Panc1 (cell line): Measurements from ENCODE around the gene MYO1H. TPM values are rescaled to one million over a fixed set of nuclear protein-coding genes. Genes with fewer than 3 reads are reported as not detected.
"Not testable (repeated sequence)": the region's sequence is repeated elsewhere in the genome, so short reads cannot be mapped to it uniquely, and the experiment has no call there.

ENCODE experiments used
- ATAC-seq: fragments of 200-7000 bp; cut with Tn5 transposase; 2 replicates; pipeline ENCODE4 v1.9.1; 2020; ENCODE audit warnings: mild to moderate bottlenecking, moderate library complexity
- BruUV-seq: library from RNA; stranded (reverse); fragments of 400-500 nt; replicated peaks from 2 replicates; lab custom pipeline; 2021; lab: Mats Ljungman, UMichigan
- CTCF ChIA-PET: fragments of 300-600 bp; sonication (Branson Sonifier 250); formaldehyde crosslinking; loops from one replicate; lab custom pipeline; 2022; ENCODE audit warnings: antibody characterized with exemption; lab: Charles Lee
- POLR2A ChIA-PET: fragments of 300-600 bp; sonication (Branson Sonifier 250); formaldehyde crosslinking; loops from one replicate; lab custom pipeline; 2022; ENCODE audit warnings: antibody characterized with exemption; lab: Charles Lee
- DNase-seq: peaks from one replicate; pipeline ENCODE4 v3.0.0-alpha.2; 2010; ENCODE audit warnings: low read depth, low spot score
- H3K27ac ChIP-seq: 2 replicates; pipeline ENCODE4 v1.5.1; 2011; ENCODE audit warnings: mild to moderate bottlenecking, low read length, inconsistent platforms
- H3K27me3 ChIP-seq: fragments of 200-500 bp; sonication (Bioruptor generic); 2 replicates; pipeline ENCODE4 v1.6.0; 2014; ENCODE audit warnings: low read length, inconsistent platforms; ENCODE audit not compliant: control insufficient read depth, insufficient read depth
- H3K36me3 ChIP-seq: fragments of 200-500 bp; sonication (Bioruptor generic); 2 replicates; pipeline ENCODE4 v1.5.1; 2014; ENCODE audit warnings: inconsistent platforms, mild to moderate bottlenecking, low read length, moderate library complexity; ENCODE audit not compliant: control insufficient read depth, insufficient read depth
- H3K4me1 ChIP-seq: 2 replicates; pipeline ENCODE4 v1.5.1; 2011; ENCODE audit warnings: inconsistent platforms, mild to moderate bottlenecking, low read length, moderate library complexity; ENCODE audit not compliant: control insufficient read depth, insufficient read depth
- H3K4me3 ChIP-seq, 2 experiments: 2 replicates each; pipeline ENCODE4 v1.5.1; 2011 to 2012; ENCODE audit warnings: low read depth in 2 of 2, low read length in 2 of 2, mild to moderate bottlenecking in 2 of 2, inconsistent platforms in 1 of 2, moderate library complexity in 1 of 2
- H3K9me3 ChIP-seq: fragments of 200-500 bp; sonication (Bioruptor generic); 2 replicates; pipeline ENCODE4 v1.5.1; 2014; ENCODE audit warnings: low read depth, mild to moderate bottlenecking, inconsistent platforms, low read length, moderate library complexity; ENCODE audit not compliant: control insufficient read depth, insufficient read depth
- CTCF ChIP-seq: fragments of 450-650 bp; IDR thresholded peaks from 2 replicates; pipeline ENCODE4 v1.5.1; 2017; ENCODE audit warnings: mild to moderate bottlenecking
- POLR2AphosphoS5 ChIP-seq: IDR thresholded peaks from 2 replicates; pipeline ENCODE4 v1.6.1; 2012; ENCODE audit warnings: mild to moderate bottlenecking, low read depth, low read length, moderate library complexity
- REST ChIP-seq, 2 experiments: IDR thresholded peaks; 2 replicates each; pipeline ENCODE4 v1.6.1; 2011 to 2012; ENCODE audit warnings: low read depth in 2 of 2, control low read depth in 1 of 2, low read length in 1 of 2, mild to moderate bottlenecking in 1 of 2, moderate library complexity in 1 of 2; ENCODE audit not compliant: insufficient read depth in 1 of 2
- SIN3A ChIP-seq: IDR thresholded peaks from 2 replicates; pipeline ENCODE4 v1.6.1; 2012; ENCODE audit warnings: low read depth, mild to moderate bottlenecking, low read length, moderate library complexity, borderline replicate concordance; ENCODE audit not compliant: insufficient read depth
- TCF7L2 ChIP-seq: IDR thresholded peaks from 2 replicates; pipeline ENCODE4 v1.6.1; 2011; ENCODE audit warnings: mild to moderate bottlenecking, low read depth, low read length, inconsistent platforms
- in situ Hi-C: cut with HindIII; loops from 2 replicates; pipeline ENCODE4 v1.10.0; 2016; ENCODE audit warnings: low sequenced_read_pairs, low pct_unique_long_range_greater_than_20kb
- intact Hi-C: fragments of 100-400 bp; cut with micrococcal nuclease; formaldehyde crosslinking; loops from one replicate; pipeline ENCODE4 v1.10.0; 2022; ENCODE audit not compliant: unreplicated experiment
- total RNA-seq: library from RNA; stranded (reverse); gene quantifications from one replicate; pipeline ENCODE4 v1.2.1, GENCODE V29; 2021; ENCODE audit not compliant: unreplicated experiment

The MYO1H gene
- total RNA-seq, 1 experiment from 2014 or later: not detected

GRCh38 chr12:109439181-109439580, 91.5 kb downstream of the MYO1H start:
- intact Hi-C loops: loop anchor here (10.0 kb wide), 1 partner anchor 336 kb away; no protein-coding TSS in a partner anchor
- no peaks in the 10 kb centered on the region for H3K36me3 ChIP-seq
- no peak overlapping the region for H3K4me3 ChIP-seq
- no peak overlapping the region for H3K27ac ChIP-seq
- H3K27me3 ChIP-seq: no peaks in the 10 kb centered on the region
- in situ Hi-C loops: no loop called here
- H3K4me1 ChIP-seq: no peaks in the 10 kb centered on the region
- BruUV-seq: no TSS peak
- CTCF ChIA-PET: no interaction called here
- TF ChIP-seq REST (IDR thresholded peaks at IDR 0.05; ENCODE audit: insufficient read depth in 1 of 2, low read depth in 2 of 2, low read length in 1 of 2) (no peak), CTCF (no peak), POLR2AphosphoS5 (no peak), SIN3A (no peak), TCF7L2 (no peak)
- DNase-seq (no peak), ATAC-seq (no peak)
- H3K9me3 ChIP-seq: no peaks in the 10 kb centered on the region
- POLR2A ChIA-PET: no interaction called here

GRCh38 chr12:109439951-109440350, 92.3 kb downstream of the MYO1H start:
- BruUV-seq, H3K27me3 ChIP-seq, H3K4me1 ChIP-seq, H3K4me3 ChIP-seq, H3K27ac ChIP-seq, POLR2A ChIA-PET, CTCF ChIA-PET, H3K9me3 ChIP-seq, ATAC-seq, H3K36me3 ChIP-seq, in situ Hi-C loops, DNase-seq: not testable (repeated sequence)
- intact Hi-C loops: loop anchor here (10.0 kb wide), 1 partner anchor 335 kb away; no protein-coding TSS in a partner anchor

GRCh38 chr12:109440851-109441490, 93.3 kb downstream of the MYO1H start:
- no TSS peak for BruUV-seq
- intact Hi-C loops (no loop called here), in situ Hi-C loops (no loop called here)
- H3K27ac ChIP-seq: no peak overlapping the region
- ATAC-seq (no peak), DNase-seq (no peak)
- ChIA-PET POLR2A (no interaction called here), CTCF (no interaction called here)
- H3K4me3 ChIP-seq: no peak overlapping the region
- H3K9me3 ChIP-seq: no peaks in the 10 kb centered on the region
- H3K4me1 ChIP-seq: no peaks in the 10 kb centered on the region
- no peak for TF ChIP-seq POLR2AphosphoS5
- no peak for TF ChIP-seq SIN3A
- no peak for TF ChIP-seq CTCF
- no peak for TF ChIP-seq REST (IDR thresholded peaks at IDR 0.05; ENCODE audit: insufficient read depth in 1 of 2, low read depth in 2 of 2, low read length in 1 of 2)
- TF ChIP-seq TCF7L2: no peak
- H3K27me3 ChIP-seq: no peaks in the 10 kb centered on the region
- no peaks in the 10 kb centered on the region for H3K36me3 ChIP-seq
